Measurements from ENCODE around the gene PSMA1.
"Not testable (repeated sequence)": the region's sequence is repeated elsewhere in the genome, so short reads cannot be mapped to it uniquely, and the experiment has no call there.

PSMA1 gene

DNA sequence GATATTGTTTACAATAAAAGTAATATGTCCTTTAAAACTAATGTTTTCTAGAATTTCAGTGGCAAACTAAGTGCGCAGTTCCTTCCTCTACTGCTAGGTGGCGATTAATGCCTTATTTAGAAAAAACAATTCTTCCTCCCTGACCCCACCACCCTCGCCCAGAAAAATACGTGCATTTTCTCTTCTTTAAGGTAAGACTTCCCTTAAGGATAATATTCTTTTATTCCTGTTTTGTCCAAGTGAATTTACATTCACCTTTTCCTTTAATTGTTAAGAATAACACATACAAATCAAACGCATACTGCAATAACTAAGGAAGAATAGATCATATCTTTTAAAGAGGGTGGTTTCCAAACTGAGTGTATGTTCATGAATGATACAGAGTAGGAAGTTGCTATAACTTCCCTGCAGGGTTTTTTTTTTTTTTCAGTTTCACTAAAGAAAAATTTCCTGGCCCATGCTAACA lies 17.0 kb upstream of the PSMA1 start:
- H3K4ac ChIP-seq (ENCODE audit: low read length): no peak overlapping the region
- no peak overlapping the region for H2AFZ ChIP-seq (ENCODE audit: low read length)
- no peaks in the 10 kb centered on the region for H3K79me1 ChIP-seq (ENCODE audit: low read depth, low read length)
- no peaks in the 10 kb centered on the region for H3K27me3 ChIP-seq (ENCODE audit: control insufficient read depth in 3 of 3, insufficient read depth in 3 of 3, low read depth in 1 of 3, low read length in 3 of 3)
- H3K4me1 ChIP-seq (ENCODE audit: control insufficient read depth in 2 of 2, insufficient read depth in 1 of 2, low read depth in 1 of 2, low read length in 2 of 2): peaks cover 0 to 2% of the 10 kb centered on the region in 2 donors
- no peak overlapping the region for H2BK5ac ChIP-seq (ENCODE audit: low read length)
- WGBS, 2 donors (ENCODE audit: extremely low coverage in 2 of 2, insufficient read length in 2 of 2, insufficient replicate concordance in 1 of 2): no CpG with 5 or more reads among the region's 5 CpGs
- H2BK12ac ChIP-seq (ENCODE audit: low read length): no peak overlapping the region
- no peak overlapping the region for H2BK120ac ChIP-seq (ENCODE audit: low read depth, low read length)
- no peak overlapping the region for H3K4me3 ChIP-seq (ENCODE audit: low read length in 2 of 2)
- no peak overlapping the region for H2BK15ac ChIP-seq (ENCODE audit: low read length)
- no peak overlapping the region for H3K18ac ChIP-seq (ENCODE audit: low read length)
- no peak overlapping the region for H3K14ac ChIP-seq (ENCODE audit: low read length)
- no peak overlapping the region for H3K9ac ChIP-seq (ENCODE audit: low read depth, low read length, poor library complexity)
- no peak overlapping the region for H3K23ac ChIP-seq (ENCODE audit: low read depth, low read length, poor library complexity)
- H3K9me3 ChIP-seq (replicated peaks in 1 of 2; ENCODE audit: control insufficient read depth in 2 of 2, insufficient read depth in 1 of 2, low read depth in 1 of 2, low read length in 2 of 2): no peaks in the 10 kb centered on the region
- H3K4me2 ChIP-seq (ENCODE audit: insufficient read depth, low read length, poor library complexity, severe bottlenecking): no peak overlapping the region
- H2AK5ac ChIP-seq (ENCODE audit: low read depth, low read length): no peak overlapping the region
- no peaks in the 10 kb centered on the region for H3K36me3 ChIP-seq (replicated peaks in 1 of 2; ENCODE audit: control insufficient read depth in 2 of 2, insufficient read depth in 2 of 2, low read length in 2 of 2)
- H3K27ac ChIP-seq (replicated peaks; ENCODE audit: low read length): no peak overlapping the region
- H4K8ac ChIP-seq (ENCODE audit: low read depth, low read length): no peak overlapping the region
- H4K91ac ChIP-seq (ENCODE audit: low read depth, low read length, poor library complexity): no peak overlapping the region
- DNase-seq (ENCODE audit: low spot score): peak; percentile 18

DNA sequence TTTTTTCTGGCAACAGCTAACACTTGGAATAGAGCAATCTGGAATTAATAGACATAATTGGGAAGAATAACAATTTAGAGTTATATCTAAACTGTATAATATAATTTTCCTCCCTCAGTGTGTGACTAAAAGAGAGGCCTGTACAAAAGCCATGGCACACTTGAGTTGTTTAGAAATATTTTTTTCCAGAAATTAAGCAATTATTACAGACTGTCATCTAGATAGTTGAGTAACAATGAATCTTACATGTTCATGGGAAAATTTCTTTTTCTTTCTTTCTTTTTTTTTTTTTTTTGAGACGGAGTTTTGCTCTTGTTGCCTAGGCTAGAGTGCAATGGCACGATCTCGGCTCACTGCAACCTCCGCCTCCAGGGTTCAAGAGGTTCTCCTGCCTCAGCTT lies 15.0 kb upstream of the PSMA1 start:
- H3K36me3 ChIP-seq (replicated peaks in 1 of 2; ENCODE audit: control insufficient read depth in 2 of 2, insufficient read depth in 2 of 2, low read length in 2 of 2); H3K4me1 ChIP-seq (ENCODE audit: control insufficient read depth in 2 of 2, insufficient read depth in 1 of 2, low read depth in 1 of 2, low read length in 2 of 2); H3K79me1 ChIP-seq (ENCODE audit: low read depth, low read length); H3K4me3 ChIP-seq (ENCODE audit: low read length in 2 of 2); H3K9ac ChIP-seq (ENCODE audit: low read depth, low read length, poor library complexity); H2AK5ac ChIP-seq (ENCODE audit: low read depth, low read length); H3K27ac ChIP-seq (replicated peaks; ENCODE audit: low read length); H2BK15ac ChIP-seq (ENCODE audit: low read length); H3K4ac ChIP-seq (ENCODE audit: low read length); DNase-seq (ENCODE audit: low spot score); H4K91ac ChIP-seq (ENCODE audit: low read depth, low read length, poor library complexity); H3K14ac ChIP-seq (ENCODE audit: low read length); H2BK12ac ChIP-seq (ENCODE audit: low read length); H3K27me3 ChIP-seq (ENCODE audit: control insufficient read depth in 3 of 3, insufficient read depth in 3 of 3, low read depth in 1 of 3, low read length in 3 of 3); H3K9me3 ChIP-seq (replicated peaks in 1 of 2; ENCODE audit: control insufficient read depth in 2 of 2, insufficient read depth in 1 of 2, low read depth in 1 of 2, low read length in 2 of 2); H2BK120ac ChIP-seq (ENCODE audit: low read depth, low read length); H3K23ac ChIP-seq (ENCODE audit: low read depth, low read length, poor library complexity); H3K4me2 ChIP-seq (ENCODE audit: insufficient read depth, low read length, poor library complexity, severe bottlenecking); H3K18ac ChIP-seq (ENCODE audit: low read length); H2BK5ac ChIP-seq (ENCODE audit: low read length); H4K8ac ChIP-seq (ENCODE audit: low read depth, low read length); H2AFZ ChIP-seq (ENCODE audit: low read length): not testable (repeated sequence)
- no CpG with 5 or more reads among the region's 4 CpGs for WGBS, 2 donors (ENCODE audit: extremely low coverage in 2 of 2, insufficient read length in 2 of 2, insufficient replicate concordance in 1 of 2)

DNA sequence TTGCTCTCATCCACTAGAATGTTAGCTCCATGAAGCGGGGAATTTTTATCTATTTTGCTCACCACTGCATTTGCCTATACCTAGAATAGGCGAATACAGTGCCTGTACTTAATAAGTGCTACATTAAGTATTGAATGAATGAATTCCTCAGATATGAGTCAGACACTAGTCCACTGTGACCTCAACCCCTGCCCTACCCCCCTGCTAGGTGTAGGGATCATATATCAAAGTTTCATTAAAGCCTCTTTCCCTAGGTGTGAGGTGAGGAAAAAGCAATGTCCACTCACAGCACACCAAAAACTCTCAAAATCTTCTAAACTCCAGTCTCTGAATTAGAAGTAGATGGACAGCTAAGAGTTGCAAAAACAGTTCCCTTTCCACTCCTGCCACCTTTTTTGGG lies 9.8 kb upstream of the PSMA1 start:
- Histone ChIP-seq H3K27ac (replicated peaks; ENCODE audit: low read length) (no peak overlapping the region), H3K4me3 (ENCODE audit: low read length in 2 of 2) (no peak overlapping the region)

DNA sequence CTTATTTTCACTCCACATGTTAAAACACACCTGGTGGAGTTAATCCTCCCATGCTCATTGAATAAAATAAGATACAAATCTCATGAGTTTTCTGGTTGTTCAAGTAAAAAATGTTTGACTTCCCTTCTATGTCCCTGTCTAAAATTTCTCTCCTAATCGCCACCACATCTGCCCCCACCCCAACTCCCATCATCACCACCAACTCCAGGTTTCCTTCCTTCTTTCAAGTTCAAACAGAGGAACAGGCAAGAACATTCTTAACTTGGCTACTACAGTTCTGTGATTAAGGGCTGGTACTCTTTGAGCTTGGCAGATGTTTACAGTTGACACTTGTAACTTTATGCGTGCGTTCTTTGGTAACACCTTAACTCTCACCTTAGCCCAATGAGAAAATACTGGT lies 9.1 kb upstream of the PSMA1 start:
- H3K18ac ChIP-seq (ENCODE audit: low read length): no peak overlapping the region
- H2BK12ac ChIP-seq (ENCODE audit: low read length): no peak overlapping the region
- H2AFZ ChIP-seq (ENCODE audit: low read length): no peak overlapping the region
- no peak overlapping the region for H2BK15ac ChIP-seq (ENCODE audit: low read length)
- 100% methylated on average over 1 of the region's 3 CpGs; no CpG with 5 or more reads in 1 of the 2 donors for WGBS, 2 donors (ENCODE audit: extremely low coverage in 2 of 2, insufficient read length in 2 of 2, insufficient replicate concordance in 1 of 2)
- H2BK5ac ChIP-seq (ENCODE audit: low read length): no peak overlapping the region
- no peak overlapping the region for H2BK120ac ChIP-seq (ENCODE audit: low read depth, low read length)
- no peaks in the 10 kb centered on the region for H3K79me1 ChIP-seq (ENCODE audit: low read depth, low read length)
- no peak overlapping the region for H4K91ac ChIP-seq (ENCODE audit: low read depth, low read length, poor library complexity)
- no peaks in the 10 kb centered on the region for H3K27me3 ChIP-seq (ENCODE audit: control insufficient read depth in 3 of 3, insufficient read depth in 3 of 3, low read depth in 1 of 3, low read length in 3 of 3)
- no peak overlapping the region for H3K27ac ChIP-seq (replicated peaks; ENCODE audit: low read length)
- no peak overlapping the region for H3K14ac ChIP-seq (ENCODE audit: low read length)
- no peaks in the 10 kb centered on the region for H3K36me3 ChIP-seq (replicated peaks in 1 of 2; ENCODE audit: control insufficient read depth in 2 of 2, insufficient read depth in 2 of 2, low read length in 2 of 2)
- H3K23ac ChIP-seq (ENCODE audit: low read depth, low read length, poor library complexity): no peak overlapping the region
- no peak overlapping the region for H2AK5ac ChIP-seq (ENCODE audit: low read depth, low read length)
- H3K9me3 ChIP-seq (replicated peaks in 1 of 2; ENCODE audit: control insufficient read depth in 2 of 2, insufficient read depth in 1 of 2, low read depth in 1 of 2, low read length in 2 of 2): no peaks in the 10 kb centered on the region
- H3K9ac ChIP-seq (ENCODE audit: low read depth, low read length, poor library complexity): no peak overlapping the region
- no peak overlapping the region for H3K4me3 ChIP-seq (ENCODE audit: low read length in 2 of 2)
- no peaks in the 10 kb centered on the region for H3K4me1 ChIP-seq (ENCODE audit: control insufficient read depth in 2 of 2, insufficient read depth in 1 of 2, low read depth in 1 of 2, low read length in 2 of 2)
- no peak for DNase-seq (ENCODE audit: low spot score)
- no peak overlapping the region for H3K4ac ChIP-seq (ENCODE audit: low read length)
- H3K4me2 ChIP-seq (ENCODE audit: insufficient read depth, low read length, poor library complexity, severe bottlenecking): no peak overlapping the region
- H4K8ac ChIP-seq (ENCODE audit: low read depth, low read length): no peak overlapping the region

More for the DNA sequence above, 9.8 kb upstream of the PSMA1 start:
- no peak for DNase-seq (ENCODE audit: low spot score)
- H3K36me3 ChIP-seq (replicated peaks in 1 of 2; ENCODE audit: control insufficient read depth in 2 of 2, insufficient read depth in 2 of 2, low read length in 2 of 2): no peaks in the 10 kb centered on the region
- H3K4me2 ChIP-seq (ENCODE audit: insufficient read depth, low read length, poor library complexity, severe bottlenecking): no peak overlapping the region
- H3K18ac ChIP-seq (ENCODE audit: low read length): no peak overlapping the region
- no peak overlapping the region for H3K4ac ChIP-seq (ENCODE audit: low read length)
- no peaks in the 10 kb centered on the region for H3K27me3 ChIP-seq (ENCODE audit: control insufficient read depth in 3 of 3, insufficient read depth in 3 of 3, low read depth in 1 of 3, low read length in 3 of 3)
- no peak overlapping the region for H3K23ac ChIP-seq (ENCODE audit: low read depth, low read length, poor library complexity)
- no CpG with 5 or more reads among the region's 2 CpGs for WGBS, 2 donors (ENCODE audit: extremely low coverage in 2 of 2, insufficient read length in 2 of 2, insufficient replicate concordance in 1 of 2)
- H3K4me1 ChIP-seq (ENCODE audit: control insufficient read depth in 2 of 2, insufficient read depth in 1 of 2, low read depth in 1 of 2, low read length in 2 of 2): no peaks in the 10 kb centered on the region
- no peak overlapping the region for H2BK120ac ChIP-seq (ENCODE audit: low read depth, low read length)
- H4K8ac ChIP-seq (ENCODE audit: low read depth, low read length): no peak overlapping the region
- no peak overlapping the region for H2BK12ac ChIP-seq (ENCODE audit: low read length)
- H2AFZ ChIP-seq (ENCODE audit: low read length): no peak overlapping the region
- no peak overlapping the region for H3K14ac ChIP-seq (ENCODE audit: low read length)
- no peaks in the 10 kb centered on the region for H3K79me1 ChIP-seq (ENCODE audit: low read depth, low read length)
- no peak overlapping the region for H2BK15ac ChIP-seq (ENCODE audit: low read length)
- H3K9ac ChIP-seq (ENCODE audit: low read depth, low read length, poor library complexity): no peak overlapping the region
- H3K9me3 ChIP-seq (replicated peaks in 1 of 2; ENCODE audit: control insufficient read depth in 2 of 2, insufficient read depth in 1 of 2, low read depth in 1 of 2, low read length in 2 of 2): no peaks in the 10 kb centered on the region
- H2AK5ac ChIP-seq (ENCODE audit: low read depth, low read length): no peak overlapping the region
- H2BK5ac ChIP-seq (ENCODE audit: low read length): no peak overlapping the region
- no peak overlapping the region for H4K91ac ChIP-seq (ENCODE audit: low read depth, low read length, poor library complexity)
